Thyroid gland (tissue), 4 donors: ENCODE data around the gene TSHZ2.

Experiments
- CTCF ChIP-seq, 6 experiments: fragments of 200-600 bp in 3 of 6; fragments of 450-650 bp in 3 of 6; sonication (generic) in 3 of 6; IDR thresholded peaks; one replicate each; pipeline ENCODE4 v1.5.1; 2016 to 2019; ENCODE audit warnings: antibody characterized with exemption in 6 of 6, mild to moderate bottlenecking in 2 of 6, inconsistent platforms in 1 of 6, moderate library complexity in 1 of 6
- POLR2A ChIP-seq, 2 donors: fragments of 450-650 bp; IDR thresholded peaks; one replicate each; pipeline ENCODE4 v1.6.1; 2017; ENCODE audit warnings: antibody characterized with exemption in 2 of 2, mild to moderate bottlenecking in 2 of 2, moderate library complexity in 1 of 2

- TF ChIP-seq CTCF (IDR thresholded peaks at IDR 0.05) (no peak), POLR2A (IDR thresholded peaks at IDR 0.05) (no peak)
Observed at GRCh38 chr20:53269380-53269779, 297.2 kb downstream of the TSHZ2 start.
